Thymus (tissue), 11 donors: Measurements from ENCODE around the gene B3GALT5. TPM values are rescaled to one million over a fixed set of nuclear protein-coding genes. Genes with fewer than 3 reads are reported as not detected.

Experiments used
- DNase-seq, 9 donors: peaks; one replicate each; pipeline ENCODE4 v3.0.0-alpha.2; 2013; ENCODE audit warnings: low spot score in 9 of 9, low read depth in 6 of 9, missing footprints in 1 of 9
- H3K27ac ChIP-seq, 2 donors: one replicate each; pipeline ENCODE4 v1.5.1; 2013; ENCODE audit warnings: control low read depth in 1 of 2, low read depth in 1 of 2, low read length in 1 of 2, mild to moderate bottlenecking in 1 of 2, moderate library complexity in 1 of 2
- H3K27me3 ChIP-seq, 2 donors: one replicate each; pipeline ENCODE4 v1.5.1; 2013; ENCODE audit warnings: low read length in 1 of 2; ENCODE audit not compliant: control insufficient read depth in 2 of 2, insufficient read depth in 1 of 2
- H3K36me3 ChIP-seq, 2 donors: one replicate each; pipeline ENCODE4 v1.5.1; 2013; ENCODE audit warnings: low read length in 1 of 2, mild to moderate bottlenecking in 1 of 2, moderate library complexity in 1 of 2; ENCODE audit not compliant: control insufficient read depth in 2 of 2, insufficient read depth in 2 of 2
- H3K4me1 ChIP-seq, 2 donors: one replicate each; pipeline ENCODE4 v1.5.1; 2013; ENCODE audit warnings: low read length in 2 of 2; ENCODE audit not compliant: control insufficient read depth in 2 of 2, insufficient read depth in 2 of 2
- H3K4me3 ChIP-seq, 2 donors: one replicate each; pipeline ENCODE4 v1.5.1; 2013; ENCODE audit warnings: low read length in 2 of 2, control low read depth in 1 of 2, mild to moderate bottlenecking in 1 of 2
- H3K9me3 ChIP-seq, 2 donors: one replicate each; pipeline ENCODE4 v1.5.1; 2013; ENCODE audit warnings: low read length in 1 of 2, mild to moderate bottlenecking in 1 of 2; ENCODE audit not compliant: control insufficient read depth in 2 of 2, insufficient read depth in 1 of 2
- WGBS: extraction: QIAGEN DNeasy Blood & Tissue Kit; methylation state at CpG from one replicate; pipeline ENCODE4 v1.1.7; 2013; 5-methylcytosine and 5-hydroxymethylcytosine counted together
- polyA plus RNA-seq: library from polyadenylated mRNA; stranded (reverse); fragments of 200-250 nt; gene quantifications from one replicate; pipeline ENCODE4 v1.2.3, GENCODE V29; 2013
- total RNA-seq: library from RNA; stranded (reverse); fragments of 120-200 nt; gene quantifications from one replicate; pipeline ENCODE4 v1.2.4, GENCODE V29; 2013
- donor health status: healthy.

Gene B3GALT5
- total and polyA plus RNA-seq, 2 donors, result 0.80 to 1.4 TPM

DNA sequence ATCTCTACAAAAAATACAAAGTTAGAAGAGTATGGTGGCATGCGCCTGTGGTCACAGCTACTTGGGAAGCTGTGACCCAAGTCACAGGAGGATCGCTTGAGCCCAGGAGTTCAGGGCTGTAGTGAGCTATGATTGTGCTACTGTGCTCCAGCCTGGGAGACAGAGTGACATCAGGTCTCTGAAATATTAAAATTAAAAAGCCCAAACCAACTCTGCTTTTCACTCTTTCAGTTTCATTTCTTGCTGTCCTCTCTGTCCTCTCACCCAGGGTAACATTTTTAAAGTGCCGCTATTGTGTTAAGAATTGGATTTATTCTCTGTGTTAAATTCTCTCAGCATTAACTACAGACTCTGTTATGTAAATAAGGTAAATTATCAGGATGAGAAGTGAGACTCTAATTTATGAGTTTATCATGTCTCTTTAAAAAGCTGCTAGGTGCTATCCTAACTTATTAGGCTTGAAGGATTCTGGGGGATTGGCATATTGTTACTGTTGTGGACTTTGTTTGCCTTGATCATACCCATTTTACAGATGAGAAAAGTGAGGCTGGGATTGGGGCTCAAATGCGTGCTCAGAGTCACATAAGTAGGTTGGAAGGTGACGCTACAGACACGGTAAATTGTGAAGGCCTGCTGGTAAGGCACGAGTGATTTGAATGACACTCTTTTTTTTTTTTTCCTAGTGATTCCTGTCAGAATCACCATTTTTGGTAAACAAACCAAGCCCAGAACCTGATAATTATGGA, 46.5 kb downstream of the B3GALT5 start:
- Histone ChIP-seq H3K4me1 (peaks cover 0 to 5% of the 10 kb centered on the region in 2 donors), H3K27ac (peak overlapping the region in 1 of 2 donors; percentile 12), H3K4me3 (no peak overlapping the region), H3K27me3 (no peaks in the 10 kb centered on the region), H3K9me3 (no peaks in the 10 kb centered on the region), H3K36me3 (no peaks in the 10 kb centered on the region)
- DNase-seq, result no peak
- WGBS, result 85% methylated on average over 7 of the region's 7 CpGs

DNA sequence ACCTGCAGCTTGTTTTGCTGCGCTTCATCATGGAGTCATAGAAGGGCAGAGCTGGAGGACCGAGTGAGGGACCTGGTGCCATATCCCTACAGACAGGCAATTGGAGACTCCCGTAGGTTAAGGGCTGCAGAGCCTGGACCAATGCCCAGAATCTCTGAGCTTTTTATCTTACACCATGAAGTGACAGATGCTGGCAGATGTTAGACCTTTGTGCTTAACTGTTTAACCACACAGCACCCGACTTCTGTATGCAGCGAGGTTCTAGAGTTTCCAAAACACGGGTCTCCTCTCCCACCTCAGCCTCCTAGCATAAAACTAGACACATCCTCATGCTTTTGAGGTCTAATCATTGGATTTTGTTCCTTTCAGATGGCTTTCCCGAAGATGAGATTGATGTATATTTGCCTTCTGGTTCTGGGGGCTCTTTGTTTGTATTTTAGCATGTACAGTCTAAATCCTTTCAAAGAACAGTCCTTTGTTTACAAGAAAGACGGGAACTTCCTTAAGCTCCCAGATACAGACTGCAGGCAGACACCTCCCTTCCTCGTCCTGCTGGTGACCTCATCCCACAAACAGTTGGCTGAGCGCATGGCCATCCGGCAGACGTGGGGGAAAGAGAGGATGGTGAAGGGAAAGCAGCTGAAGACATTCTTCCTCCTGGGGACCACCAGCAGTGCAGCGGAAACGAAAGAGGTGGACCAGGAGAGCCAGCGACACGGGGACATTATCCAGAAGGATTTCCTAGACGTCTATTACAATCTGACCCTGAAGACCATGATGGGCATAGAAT, 47.6 kb downstream of the B3GALT5 start:
- 31% methylated on average over 17 of the region's 17 CpGs for WGBS
- H3K27ac ChIP-seq, result peak overlapping the region in 1 of 2 donors; percentile 2
- H3K36me3 ChIP-seq, result no peaks in the 10 kb centered on the region
- no peaks in the 10 kb centered on the region for H3K9me3 ChIP-seq
- H3K4me1 ChIP-seq, result peaks cover 0 to 5% of the 10 kb centered on the region in 2 donors
- no peaks in the 10 kb centered on the region for H3K27me3 ChIP-seq
- peak in 1 of 9 donors; percentile 10 for DNase-seq
- no peak overlapping the region for H3K4me3 ChIP-seq

DNA sequence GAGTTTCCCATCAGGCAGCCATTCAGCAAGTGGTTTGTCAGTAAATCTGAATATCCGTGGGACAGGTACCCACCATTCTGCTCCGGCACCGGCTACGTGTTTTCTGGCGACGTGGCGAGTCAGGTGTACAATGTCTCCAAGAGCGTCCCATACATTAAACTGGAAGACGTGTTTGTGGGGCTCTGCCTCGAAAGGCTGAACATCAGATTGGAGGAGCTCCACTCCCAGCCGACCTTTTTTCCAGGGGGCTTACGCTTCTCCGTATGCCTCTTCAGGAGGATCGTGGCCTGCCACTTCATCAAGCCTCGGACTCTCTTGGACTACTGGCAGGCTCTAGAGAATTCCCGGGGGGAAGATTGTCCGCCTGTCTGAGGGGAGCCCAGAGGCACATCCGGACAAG, 48.4 kb downstream of the B3GALT5 start:
- Histone ChIP-seq H3K27ac (no peak overlapping the region), H3K4me1 (peaks cover 0 to 5% of the 10 kb centered on the region in 2 donors), H3K27me3 (no peaks in the 10 kb centered on the region), H3K36me3 (no peaks in the 10 kb centered on the region), H3K9me3 (no peaks in the 10 kb centered on the region), H3K4me3 (no peak overlapping the region)
- DNase-seq, result no peak
- WGBS, result 98% methylated on average over 18 of the region's 18 CpGs

DNA sequence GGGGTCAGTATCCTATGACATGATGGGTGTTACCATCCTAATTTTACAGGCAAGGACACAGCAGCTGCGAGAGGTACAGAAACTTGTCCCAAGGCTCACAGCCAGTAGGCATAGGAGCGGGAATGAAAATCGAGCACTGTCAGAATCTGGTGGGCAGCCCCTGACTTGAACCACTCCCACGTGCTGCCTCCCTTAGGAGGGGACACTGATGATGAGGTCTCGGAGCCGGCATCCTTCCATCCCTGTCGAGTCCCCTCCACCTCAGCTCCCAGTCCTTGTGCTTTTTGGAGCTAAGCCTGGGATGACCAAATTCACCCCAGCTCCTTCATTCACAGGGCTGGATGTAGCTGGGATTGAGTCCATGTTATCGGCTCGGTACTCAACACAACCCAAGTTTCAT, 49.0 kb downstream of the B3GALT5 start:
- 94% methylated on average over 9 of the region's 9 CpGs for WGBS
- Histone ChIP-seq H3K9me3 (no peaks in the 10 kb centered on the region), H3K4me3 (no peak overlapping the region), H3K4me1 (peaks cover 0 to 5% of the 10 kb centered on the region in 2 donors), H3K27ac (no peak overlapping the region), H3K27me3 (no peaks in the 10 kb centered on the region), H3K36me3 (no peaks in the 10 kb centered on the region)
- no peak for DNase-seq

DNA sequence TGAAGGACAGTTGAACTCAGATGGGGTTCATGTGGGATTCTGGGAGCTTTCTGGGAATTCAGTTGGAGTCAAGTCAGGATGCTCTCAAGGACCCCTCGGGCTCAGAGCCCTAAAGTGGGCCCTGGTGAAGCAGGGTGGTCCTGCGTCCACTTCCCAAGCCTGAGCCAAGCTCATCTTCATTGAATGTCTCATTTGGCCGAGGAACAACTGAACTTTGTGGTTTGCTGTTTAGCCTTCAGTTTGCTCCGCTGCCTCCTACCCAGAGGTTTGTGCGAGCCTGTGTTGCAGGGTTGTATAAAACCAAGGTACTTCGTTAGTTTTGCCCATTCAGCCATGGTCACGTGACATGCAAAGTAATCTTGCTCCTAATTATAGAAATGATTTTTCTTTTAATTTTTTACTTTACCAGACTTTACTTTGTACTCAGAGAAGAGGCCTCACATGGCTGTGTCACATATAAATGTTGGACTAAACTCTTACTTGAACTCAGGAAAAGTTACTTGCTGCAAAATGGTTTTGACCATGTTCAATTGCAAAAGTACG, 49.7 kb downstream of the B3GALT5 start:
- no peak for DNase-seq
- H3K27me3 ChIP-seq, result no peaks in the 10 kb centered on the region
- H3K4me3 ChIP-seq, result no peak overlapping the region
- 90% methylated on average over 8 of the region's 8 CpGs for WGBS
- H3K36me3 ChIP-seq, result no peaks in the 10 kb centered on the region
- no peaks in the 10 kb centered on the region for H3K9me3 ChIP-seq
- no peak overlapping the region for H3K27ac ChIP-seq
- H3K4me1 ChIP-seq, result peaks cover 0 to 5% of the 10 kb centered on the region in 2 donors

DNA sequence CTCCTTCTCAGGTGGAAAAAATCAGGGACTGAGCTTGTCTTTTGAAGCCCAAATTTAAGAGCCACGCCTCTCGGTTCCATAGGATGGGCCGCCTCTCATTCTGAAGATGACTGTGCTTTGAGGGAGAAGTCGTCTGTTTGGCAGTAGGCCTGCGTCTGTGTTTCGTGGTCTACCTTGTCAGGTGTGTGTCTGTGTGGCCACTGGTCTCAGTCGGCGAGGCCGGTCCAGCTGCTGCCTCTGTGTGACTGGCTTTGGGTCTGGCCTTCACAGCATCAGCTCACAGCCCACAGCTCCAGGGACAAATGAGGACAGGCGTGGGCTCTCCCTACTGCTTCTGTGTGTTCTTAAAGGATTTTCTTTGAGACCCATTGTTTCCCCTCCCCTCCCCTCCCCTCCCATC, 50.3 kb downstream of the B3GALT5 start:
- H3K9me3 ChIP-seq, result no peaks in the 10 kb centered on the region
- H3K4me1 ChIP-seq, result peaks cover 0 to 5% of the 10 kb centered on the region in 2 donors
- H3K27me3 ChIP-seq, result no peaks in the 10 kb centered on the region
- no peak overlapping the region for H3K4me3 ChIP-seq
- 91% methylated on average over 10 of the region's 10 CpGs for WGBS
- no peak for DNase-seq
- H3K27ac ChIP-seq, result no peak overlapping the region
- H3K36me3 ChIP-seq, result no peaks in the 10 kb centered on the region

DNA sequence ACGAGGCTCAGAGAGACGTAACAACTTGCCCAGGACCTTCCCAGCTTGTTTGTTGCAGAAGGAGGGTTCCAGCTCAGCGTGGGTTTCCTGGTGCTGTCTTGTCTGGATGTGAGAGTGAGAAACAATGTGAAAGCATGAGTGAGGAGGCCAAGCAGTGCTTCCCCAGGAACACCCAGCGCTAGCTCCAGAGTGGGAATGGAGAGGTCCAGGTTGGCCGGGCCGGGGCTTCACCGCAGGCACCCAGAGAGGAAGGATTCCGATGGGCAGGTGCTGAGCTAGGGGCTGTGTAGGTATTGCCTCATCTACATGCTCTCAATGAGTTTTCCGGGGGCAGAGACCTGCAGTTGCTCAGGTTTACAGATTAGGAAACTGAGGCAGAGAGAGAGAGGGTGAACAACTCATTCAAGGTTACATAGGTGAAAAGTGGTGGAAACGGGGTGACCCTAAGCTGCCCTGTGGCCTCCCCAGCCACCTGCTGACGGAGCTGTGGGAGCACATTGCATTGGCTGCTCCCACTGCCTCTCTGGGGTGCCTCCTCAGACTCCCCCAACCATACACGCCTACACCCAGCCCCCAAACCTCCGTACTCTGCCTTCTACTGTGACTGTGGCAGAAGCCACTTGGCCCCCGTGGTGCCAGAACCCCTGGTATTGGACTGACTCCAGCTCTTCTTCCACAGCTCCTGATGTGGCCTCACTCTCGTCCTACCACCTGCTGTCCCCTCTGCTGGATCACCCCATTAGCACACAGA, 51.2 kb downstream of the B3GALT5 start:
- Histone ChIP-seq H3K9me3 (no peaks in the 10 kb centered on the region), H3K4me1 (peaks cover 0 to 2% of the 10 kb centered on the region in 2 donors), H3K27me3 (no peaks in the 10 kb centered on the region), H3K36me3 (no peaks in the 10 kb centered on the region), H3K27ac (no peak overlapping the region), H3K4me3 (no peak overlapping the region)
- DNase-seq, result no peak
- 89% methylated on average over 15 of the region's 15 CpGs for WGBS

DNA sequence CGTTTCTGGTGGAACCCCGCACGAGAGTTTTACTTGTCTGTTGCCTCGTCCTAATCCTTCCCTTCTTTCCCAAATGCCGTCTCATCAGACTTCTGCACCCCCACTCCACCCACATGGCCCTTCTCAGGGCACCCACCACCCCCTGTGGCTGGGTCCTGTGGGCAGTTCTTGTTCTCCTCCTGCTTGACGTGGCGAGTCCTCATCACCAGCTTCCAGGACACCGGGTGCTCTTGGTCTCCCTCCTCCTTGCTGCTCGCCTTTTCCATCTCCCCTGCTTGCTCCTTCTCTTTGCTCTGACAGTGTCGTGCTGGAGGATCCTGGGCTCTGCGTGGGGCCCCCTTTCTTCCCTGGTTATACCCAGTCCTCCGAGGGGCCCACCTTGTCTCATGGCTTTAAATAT, 51.8 kb downstream of the B3GALT5 start:
- no peaks in the 10 kb centered on the region for H3K27me3 ChIP-seq
- no peak overlapping the region for H3K4me3 ChIP-seq
- no peak overlapping the region for H3K27ac ChIP-seq
- WGBS, result 95% methylated on average over 12 of the region's 12 CpGs
- no peaks in the 10 kb centered on the region for H3K36me3 ChIP-seq
- no peaks in the 10 kb centered on the region for H3K4me1 ChIP-seq
- no peaks in the 10 kb centered on the region for H3K9me3 ChIP-seq
- no peak for DNase-seq
